Left ventricle myocardium inferior (tissue), 1 donor: Measurements from ENCODE around the gene CYP2C18. TPM values are rescaled to one million over a fixed set of nuclear protein-coding genes. Genes with fewer than 3 reads are reported as not detected.
"Not testable (repeated sequence)": the region's sequence is repeated elsewhere in the genome, so short reads cannot be mapped to it uniquely, and the experiment has no call there.

Experiments used
- DNase-seq: peaks from one replicate; pipeline ENCODE4 v3.0.0-alpha.2; 2020
- H3K27ac ChIP-seq: fragments of 200-600 bp; replicated peaks from 2 replicates; pipeline ENCODE4 v1.8.0; 2021
- H3K27me3 ChIP-seq: fragments of 200-600 bp; 2 replicates; pipeline ENCODE4 v1.8.0; 2021; ENCODE audit warnings: low read depth
- H3K36me3 ChIP-seq: fragments of 200-600 bp; 2 replicates; pipeline ENCODE4 v1.8.0; 2021
- H3K4me1 ChIP-seq: fragments of 200-600 bp; 2 replicates; pipeline ENCODE4 v1.8.0; 2021
- H3K4me3 ChIP-seq: fragments of 200-600 bp; 2 replicates; pipeline ENCODE4 v1.8.0; 2021; ENCODE audit warnings: mild to moderate bottlenecking, moderate library complexity
- H3K9me3 ChIP-seq: fragments of 200-600 bp; replicated peaks from 2 replicates; pipeline ENCODE4 v1.8.0; 2021
- intact Hi-C: fragments of 100-400 bp; cut with micrococcal nuclease; formaldehyde crosslinking; loops from one replicate; pipeline ENCODE4 v1.11.0; 2022
- long read RNA-seq: library from polyadenylated mRNA; unstranded; transcript quantifications from one replicate; pipeline ENCODE4 v2.0.0, GENCODE V29; 2021
- total RNA-seq: library from RNA; stranded (reverse); fragmentation: NEBNext Ultra II Directional; extraction: Animal tissue kit (Norgen Biotek cat#: 25700); gene quantifications from one replicate; pipeline ENCODE4 v1.2.1, GENCODE V29; 2021
- TF ChIP-seq, protein P1 (sequence below): fragments of 200-600 bp; IDR thresholded peaks from 2 replicates; pipeline ENCODE4 v1.8.0; 2021; ENCODE audit warnings: antibody characterized with exemption, mild to moderate bottlenecking, borderline replicate concordance
- donor health status: DM: no; HTN: yes; CAD: no; lungs with severe emphysema.

Gene CYP2C18
- not detected for total RNA-seq
- long read RNA-seq, result 0 reads

DNA sequence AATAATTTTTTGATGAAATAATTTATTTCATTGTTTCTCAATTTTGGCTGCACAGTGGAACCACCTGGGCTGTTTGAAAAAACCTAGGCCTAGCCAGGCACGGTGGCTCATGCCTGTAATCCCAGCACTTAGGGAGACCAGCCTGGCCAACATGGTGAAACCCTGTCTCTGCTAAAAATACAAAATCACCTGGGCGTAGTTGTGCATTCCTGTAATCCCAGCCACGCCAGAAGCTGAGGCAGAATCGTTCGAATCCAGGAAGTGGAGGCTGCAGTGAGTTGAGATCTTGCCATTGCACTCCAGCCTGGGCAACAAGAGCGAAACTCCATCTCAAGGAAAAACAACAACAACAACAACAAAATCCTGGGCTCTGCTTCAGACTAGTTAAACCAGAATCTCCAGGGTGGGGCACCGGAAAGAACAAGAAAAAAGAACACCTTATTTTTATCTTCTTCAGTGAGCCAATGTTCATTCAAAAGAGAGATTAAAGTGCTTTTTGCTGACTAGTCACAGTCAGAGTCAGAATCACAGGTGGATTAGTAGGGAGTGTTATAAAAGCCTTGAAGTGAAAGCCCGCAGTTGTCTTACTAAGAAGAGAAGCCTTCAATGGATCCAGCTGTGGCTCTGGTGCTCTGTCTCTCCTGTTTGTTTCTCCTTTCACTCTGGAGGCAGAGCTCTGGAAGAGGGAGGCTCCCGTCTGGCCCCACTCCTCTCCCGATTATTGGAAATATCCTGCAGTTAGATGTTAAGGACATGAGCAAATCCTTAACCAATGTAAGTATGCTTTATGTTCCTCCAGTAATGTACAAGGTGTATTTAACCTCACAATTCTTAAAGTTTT is at the start of gene CYP2C18:
CYP2C18 (plus strand) TSS at position 516 of the 841 bp plus-strand sequence; CDS start at position 607, 91 bp downstream.
- intact Hi-C loops, result no loop called here
- no peaks in the 10 kb centered on the region for H3K4me1 ChIP-seq
- H3K9me3 ChIP-seq, result peaks cover 22% of the 10 kb centered on the region
- TF ChIP-seq, protein P1, sequence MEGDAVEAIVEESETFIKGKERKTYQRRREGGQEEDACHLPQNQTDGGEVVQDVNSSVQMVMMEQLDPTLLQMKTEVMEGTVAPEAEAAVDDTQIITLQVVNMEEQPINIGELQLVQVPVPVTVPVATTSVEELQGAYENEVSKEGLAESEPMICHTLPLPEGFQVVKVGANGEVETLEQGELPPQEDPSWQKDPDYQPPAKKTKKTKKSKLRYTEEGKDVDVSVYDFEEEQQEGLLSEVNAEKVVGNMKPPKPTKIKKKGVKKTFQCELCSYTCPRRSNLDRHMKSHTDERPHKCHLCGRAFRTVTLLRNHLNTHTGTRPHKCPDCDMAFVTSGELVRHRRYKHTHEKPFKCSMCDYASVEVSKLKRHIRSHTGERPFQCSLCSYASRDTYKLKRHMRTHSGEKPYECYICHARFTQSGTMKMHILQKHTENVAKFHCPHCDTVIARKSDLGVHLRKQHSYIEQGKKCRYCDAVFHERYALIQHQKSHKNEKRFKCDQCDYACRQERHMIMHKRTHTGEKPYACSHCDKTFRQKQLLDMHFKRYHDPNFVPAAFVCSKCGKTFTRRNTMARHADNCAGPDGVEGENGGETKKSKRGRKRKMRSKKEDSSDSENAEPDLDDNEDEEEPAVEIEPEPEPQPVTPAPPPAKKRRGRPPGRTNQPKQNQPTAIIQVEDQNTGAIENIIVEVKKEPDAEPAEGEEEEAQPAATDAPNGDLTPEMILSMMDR, result no peak
- no peak within 1 kb of the TSS for H3K27ac ChIP-seq
- no peaks in the 10 kb centered on the region for H3K36me3 ChIP-seq
- DNase-seq, result no peak
- no peak within 1 kb of the TSS for H3K4me3 ChIP-seq
- no peaks in the 10 kb centered on the region for H3K27me3 ChIP-seq

DNA sequence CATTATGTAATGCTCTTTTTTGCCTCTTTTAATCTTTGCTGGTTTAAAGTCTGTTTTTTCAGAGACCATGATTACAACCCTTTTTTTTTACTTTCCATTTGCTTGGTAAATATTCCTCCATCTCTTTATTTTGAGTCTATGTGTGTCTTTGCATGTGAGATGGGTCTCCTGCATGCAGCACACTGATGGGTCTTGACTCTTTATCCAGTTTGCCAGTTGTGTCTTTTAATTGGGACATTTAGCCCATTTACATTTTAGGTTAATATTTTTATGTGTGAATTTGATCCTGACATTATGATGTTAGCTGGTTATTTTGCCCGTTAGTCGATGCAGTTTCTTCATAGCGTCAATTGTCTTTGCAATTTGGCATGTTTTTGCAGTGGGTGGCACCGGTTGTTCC is 45.4 kb upstream of the CYP2C18 start:
- H3K36me3 ChIP-seq, H3K4me3 ChIP-seq, intact Hi-C loops, H3K27me3 ChIP-seq, H3K27ac ChIP-seq, H3K4me1 ChIP-seq, DNase-seq: not testable (repeated sequence)
- H3K9me3 ChIP-seq, result peaks cover 53% of the 10 kb centered on the region

GRCh38 chr10:94639902-94640301 is 43.6 kb upstream of the CYP2C18 start:
- Histone ChIP-seq H3K9me3 (peaks cover 37% of the 10 kb centered on the region), H3K4me1 (no peaks in the 10 kb centered on the region), H3K27me3 (no peaks in the 10 kb centered on the region), H3K36me3 (no peaks in the 10 kb centered on the region), H3K27ac (no peak overlapping the region), H3K4me3 (no peak overlapping the region)
- TF ChIP-seq, protein P1, result no peak
- intact Hi-C loops, result no loop called here
- DNase-seq, result no peak

GRCh38 chr10:94640562-94640961 is 43.0 kb upstream of the CYP2C18 start:
- no peak overlapping the region for H3K4me3 ChIP-seq
- TF ChIP-seq, protein P1, result no peak
- H3K9me3 ChIP-seq, result peaks cover 32% of the 10 kb centered on the region
- H3K27ac ChIP-seq, result no peak overlapping the region
- H3K36me3 ChIP-seq, result no peaks in the 10 kb centered on the region
- intact Hi-C loops, result no loop called here
- H3K4me1 ChIP-seq, result no peaks in the 10 kb centered on the region
- no peak for DNase-seq
- H3K27me3 ChIP-seq, result no peaks in the 10 kb centered on the region

DNA sequence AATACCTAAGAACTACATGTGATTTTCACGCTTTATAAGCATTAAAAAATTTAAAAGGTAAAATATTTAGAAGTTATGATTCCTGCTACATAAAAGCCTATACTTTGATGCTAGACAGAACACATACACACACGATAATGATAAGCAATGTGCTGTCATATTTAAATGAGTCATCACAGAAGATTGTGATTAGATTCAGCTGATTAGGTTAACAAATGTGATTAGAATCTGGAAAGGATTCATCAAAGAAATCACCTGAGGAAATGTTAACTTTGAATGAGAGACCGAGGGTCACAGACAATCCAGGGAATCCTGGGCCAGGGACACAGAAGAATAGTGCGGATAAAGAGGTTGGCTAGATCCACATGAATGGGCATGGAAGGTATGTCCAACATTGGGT is 42.0 kb upstream of the CYP2C18 start:
- Histone ChIP-seq H3K36me3 (no peaks in the 10 kb centered on the region), H3K4me3 (no peak overlapping the region), H3K4me1 (no peaks in the 10 kb centered on the region), H3K9me3 (peaks cover 30% of the 10 kb centered on the region), H3K27me3 (no peaks in the 10 kb centered on the region), H3K27ac (no peak overlapping the region)
- TF ChIP-seq, protein P1, result no peak
- DNase-seq, result no peak
- intact Hi-C loops, result no loop called here

GRCh38 chr10:94644352-94644751 is 39.2 kb upstream of the CYP2C18 start:
- TF ChIP-seq, protein P1, result no peak
- no peak for DNase-seq

More at GRCh38 chr10:94644352-94644751, 39.2 kb upstream of the CYP2C18 start:
- no peaks in the 10 kb centered on the region for H3K4me1 ChIP-seq
- H3K36me3 ChIP-seq, result no peaks in the 10 kb centered on the region
- H3K9me3 ChIP-seq, result peaks cover 3% of the 10 kb centered on the region
- H3K27me3 ChIP-seq, result no peaks in the 10 kb centered on the region
- H3K4me3 ChIP-seq, result no peak overlapping the region
- intact Hi-C loops, result no loop called here
- no peak overlapping the region for H3K27ac ChIP-seq
